ENCODE results near the gene DICER1.

DNA sequence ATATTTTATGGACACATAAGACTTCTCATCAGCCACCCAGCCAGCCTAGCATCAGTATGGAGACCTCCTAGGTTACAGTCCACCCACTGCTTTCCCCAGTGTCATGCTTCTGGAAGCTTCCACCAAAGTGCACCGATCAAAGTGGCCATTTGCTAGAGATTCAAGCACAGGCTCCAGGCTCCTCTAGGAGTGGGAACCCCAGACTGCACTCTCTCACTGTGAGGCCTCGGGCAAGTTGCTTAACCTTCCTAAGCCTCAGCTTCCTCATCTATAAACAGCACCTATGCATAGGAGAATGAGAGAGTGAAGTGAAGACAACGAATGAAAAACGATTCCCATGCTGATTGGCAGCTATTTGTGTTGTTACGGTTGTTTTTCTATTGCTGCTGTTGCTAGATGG, 94.4 kb downstream of the DICER1 start:
- TF ChIP-seq EZH2 (IDR thresholded peaks at IDR 0.05; ENCODE audit: borderline replicate concordance, low read length) = no peak
- TF ChIP-seq, protein P1, sequence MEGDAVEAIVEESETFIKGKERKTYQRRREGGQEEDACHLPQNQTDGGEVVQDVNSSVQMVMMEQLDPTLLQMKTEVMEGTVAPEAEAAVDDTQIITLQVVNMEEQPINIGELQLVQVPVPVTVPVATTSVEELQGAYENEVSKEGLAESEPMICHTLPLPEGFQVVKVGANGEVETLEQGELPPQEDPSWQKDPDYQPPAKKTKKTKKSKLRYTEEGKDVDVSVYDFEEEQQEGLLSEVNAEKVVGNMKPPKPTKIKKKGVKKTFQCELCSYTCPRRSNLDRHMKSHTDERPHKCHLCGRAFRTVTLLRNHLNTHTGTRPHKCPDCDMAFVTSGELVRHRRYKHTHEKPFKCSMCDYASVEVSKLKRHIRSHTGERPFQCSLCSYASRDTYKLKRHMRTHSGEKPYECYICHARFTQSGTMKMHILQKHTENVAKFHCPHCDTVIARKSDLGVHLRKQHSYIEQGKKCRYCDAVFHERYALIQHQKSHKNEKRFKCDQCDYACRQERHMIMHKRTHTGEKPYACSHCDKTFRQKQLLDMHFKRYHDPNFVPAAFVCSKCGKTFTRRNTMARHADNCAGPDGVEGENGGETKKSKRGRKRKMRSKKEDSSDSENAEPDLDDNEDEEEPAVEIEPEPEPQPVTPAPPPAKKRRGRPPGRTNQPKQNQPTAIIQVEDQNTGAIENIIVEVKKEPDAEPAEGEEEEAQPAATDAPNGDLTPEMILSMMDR (conservative IDR thresholded peaks at IDR 0.05 in 1 of 2, IDR thresholded peaks at IDR 0.05 in 1 of 2; ENCODE audit: extremely low read depth in 1 of 2, insufficient read depth in 1 of 2, low read depth in 1 of 2, low read length in 2 of 2) = no peak

Measured in mammary epithelial cell (primary cell).